Lung (tissue), 12 donors: ENCODE results near the gene MUC2. TPM values are rescaled to one million over a fixed set of nuclear protein-coding genes. Genes with fewer than 3 reads are reported as not detected.

Experiments
- ATAC-seq: fragments of 200-7000 bp; cut with Tn5 transposase; one replicate; pipeline ENCODE4 v1.9.1; 2020; ENCODE audit warnings: moderate number of reproducible peaks; ENCODE audit not compliant: insufficient read depth, low FRiP score
- DNase-seq, 3 donors: peaks; one replicate each; pipeline ENCODE4 v3.0.0-alpha.2; 2013 to 2017
- H3K27ac ChIP-seq, 2 donors: one replicate each; pipeline ENCODE4 v1.5.1; 2013; ENCODE audit warnings: mild to moderate bottlenecking in 2 of 2, moderate library complexity in 2 of 2, control low read depth in 1 of 2, inconsistent platforms in 1 of 2, low read depth in 1 of 2, low read length in 1 of 2
- H3K27me3 ChIP-seq, 3 donors: one replicate each; pipeline ENCODE4 v1.5.1; 2013; ENCODE audit warnings: low read length in 2 of 3; ENCODE audit not compliant: control insufficient read depth in 3 of 3, insufficient read depth in 3 of 3
- H3K36me3 ChIP-seq, 4 donors: one replicate each; pipeline ENCODE4 v1.5.1; 2013; ENCODE audit warnings: low read length in 4 of 4, mild to moderate bottlenecking in 1 of 4, moderate library complexity in 1 of 4; ENCODE audit not compliant: control insufficient read depth in 4 of 4, insufficient read depth in 4 of 4
- H3K4me1 ChIP-seq, 5 donors: one replicate each; pipeline ENCODE4 v1.5.1; 2013; ENCODE audit warnings: low read length in 5 of 5, mild to moderate bottlenecking in 2 of 5, moderate library complexity in 1 of 5; ENCODE audit not compliant: control insufficient read depth in 5 of 5, insufficient read depth in 5 of 5
- H3K4me3 ChIP-seq: one replicate; pipeline ENCODE4 v1.5.1; 2013; ENCODE audit warnings: mild to moderate bottlenecking, control low read depth, moderate library complexity
- H3K9ac ChIP-seq, 2 donors: one replicate each; pipeline ENCODE4 v1.5.1; 2013; ENCODE audit warnings: low read length in 2 of 2, control low read depth in 1 of 2; ENCODE audit not compliant: insufficient read depth in 1 of 2
- H3K9me3 ChIP-seq, 4 donors: one replicate each; pipeline ENCODE4 v1.5.1; 2013; ENCODE audit warnings: low read length in 3 of 4, mild to moderate bottlenecking in 1 of 4, moderate library complexity in 1 of 4; ENCODE audit not compliant: control insufficient read depth in 4 of 4, insufficient read depth in 3 of 4
- CTCF ChIP-seq: IDR thresholded peaks from 2 replicates; pipeline ENCODE4 v1.5.1; 2012; ENCODE audit warnings: mild to moderate bottlenecking; ENCODE audit errors: control extremely low read depth, extremely low read depth
- WGBS, 2 donors: extraction: QIAGEN DNeasy Blood & Tissue Kit; methylation state at CpG; one replicate each; pipeline ENCODE4 v1.1.7; 2013; 5-methylcytosine and 5-hydroxymethylcytosine counted together
- polyA plus RNA-seq, 2 donors: library from polyadenylated mRNA; stranded (reverse); fragments of 200-250 nt; gene quantifications; one replicate each; pipeline ENCODE4 v1.2.1, GENCODE V29; 2013
- total RNA-seq, 2 donors: library from RNA; depleted of rRNA in 1 of 2; stranded (reverse); fragments of >200 nt in 1 of 2; gene quantifications; one replicate each; pipeline ENCODE4 v1.2.1, GENCODE V29; 2014 to 2021
- donor health status: control.
- donor health status: control.
- donor health status: Bipolar disorder and iron deficiency.
- donor health status: healthy.
- donor health status: DM: yes; HTN: yes; CAD: no.

MUC2 gene
- total and polyA plus RNA-seq, 4 donors: 0.03 to 0.43 (median 0.30) TPM

DNA sequence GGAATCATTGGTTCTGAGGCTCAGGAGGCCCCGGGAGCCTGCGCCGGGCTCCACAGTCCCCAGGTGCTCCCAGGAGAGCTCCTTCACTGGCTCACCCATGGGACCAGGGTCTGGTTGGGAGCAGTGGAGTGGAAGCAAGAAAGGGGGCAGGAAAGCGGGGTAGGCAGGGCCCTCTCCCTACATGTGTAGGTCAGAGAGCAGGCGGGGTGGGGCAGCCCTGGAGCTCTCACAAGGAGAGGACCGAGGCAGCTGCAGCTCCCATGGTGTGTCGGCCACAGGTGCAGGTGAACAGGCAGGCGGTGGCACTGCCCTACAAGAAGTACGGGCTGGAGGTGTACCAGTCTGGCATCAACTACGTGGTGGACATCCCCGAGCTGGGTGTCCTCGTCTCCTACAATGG is 28.3 kb downstream of the MUC2 start:
- no peak overlapping the region for H3K9ac ChIP-seq
- no peaks in the 10 kb centered on the region for H3K36me3 ChIP-seq
- 89 to 94% methylated on average over 10 to 12 of the region's 12 CpGs for WGBS, 2 donors
- H3K4me1 ChIP-seq: no peaks in the 10 kb centered on the region
- no peak for DNase-seq
- H3K4me3 ChIP-seq: no peak overlapping the region
- ATAC-seq: no peak
- TF ChIP-seq CTCF: no peak
- H3K9me3 ChIP-seq: peaks cover 0 to 4% (median 0%) of the 10 kb centered on the region in 4 donors
- no peaks in the 10 kb centered on the region for H3K27me3 ChIP-seq
- H3K27ac ChIP-seq: no peak overlapping the region

GRCh38 chr11:1103401-1104360 is 29.0 kb downstream of the MUC2 start:
- H3K9ac ChIP-seq: no peak overlapping the region
- H3K27ac ChIP-seq: no peak overlapping the region
- WGBS, 2 donors: 78 to 86% methylated on average over 44 of the region's 44 CpGs
- no peaks in the 10 kb centered on the region for H3K27me3 ChIP-seq
- H3K4me3 ChIP-seq: no peak overlapping the region
- TF ChIP-seq CTCF: no peak
- H3K36me3 ChIP-seq: no peaks in the 10 kb centered on the region
- ATAC-seq (no peak), DNase-seq (no peak)
- no peaks in the 10 kb centered on the region for H3K4me1 ChIP-seq
- H3K9me3 ChIP-seq: peaks cover 0 to 4% (median 0%) of the 10 kb centered on the region in 4 donors

GRCh38 chr11:1104411-1105182 is 29.9 kb downstream of the MUC2 start:
- H3K9me3 ChIP-seq: peaks cover 0 to 4% (median 0%) of the 10 kb centered on the region in 4 donors
- no peak for TF ChIP-seq CTCF
- H3K4me3 ChIP-seq: no peak overlapping the region
- H3K27ac ChIP-seq: no peak overlapping the region
- 85 to 86% methylated on average over 28 of the region's 28 CpGs for WGBS, 2 donors
- no peak overlapping the region for H3K9ac ChIP-seq
- H3K27me3 ChIP-seq: no peaks in the 10 kb centered on the region
- no peaks in the 10 kb centered on the region for H3K4me1 ChIP-seq
- DNase-seq (no peak), ATAC-seq (no peak)
- H3K36me3 ChIP-seq: no peaks in the 10 kb centered on the region
